Smooth muscle cell (in vitro differentiated cells): ENCODE data around the gene TMEFF2. TPM values are rescaled to one million over a fixed set of nuclear protein-coding genes. Genes with fewer than 3 reads are reported as not detected.

Source experiments
- DNase-seq: peaks from one replicate; lab custom pipeline; 2025; ENCODE audit not compliant: unreplicated experiment; lab: John Stamatoyannopoulos, UW
- H2AFZ ChIP-seq: fragments of 200-600 bp; sonication (generic); 2 replicates; pipeline ENCODE4 v1.6.0; 2016; ENCODE audit warnings: antibody characterized with exemption, low read depth, mild to moderate bottlenecking
- H3F3A ChIP-seq: fragments of 200-600 bp; sonication (generic); 2 replicates; pipeline ENCODE4 v1.6.0; 2017; ENCODE audit warnings: antibody characterized with exemption, low read depth
- H3K27ac ChIP-seq: fragments of 200-600 bp; sonication (generic); 2 replicates; pipeline ENCODE4 v1.5.1; 2016; ENCODE audit warnings: low read depth, mild to moderate bottlenecking
- H3K27me3 ChIP-seq: fragments of 200-600 bp; sonication (generic); 2 replicates; pipeline ENCODE4 v1.6.1; 2016; ENCODE audit warnings: low read depth, mild to moderate bottlenecking
- H3K36me3 ChIP-seq: fragments of 200-600 bp; sonication (generic); 2 replicates; pipeline ENCODE4 v1.5.1; 2016; ENCODE audit warnings: low read depth
- H3K4me1 ChIP-seq: fragments of 200-600 bp; sonication (generic); 2 replicates; pipeline ENCODE4 v1.5.1; 2016; ENCODE audit warnings: low read depth
- H3K4me2 ChIP-seq: fragments of 200-600 bp; sonication (generic); 2 replicates; pipeline ENCODE4 v1.6.0; 2016; ENCODE audit warnings: mild to moderate bottlenecking
- H3K4me3 ChIP-seq: fragments of 200-600 bp; sonication (generic); 2 replicates; pipeline ENCODE4 v1.5.1; 2016; ENCODE audit warnings: mild to moderate bottlenecking
- H3K79me2 ChIP-seq: fragments of 200-600 bp; sonication (generic); 2 replicates; pipeline ENCODE4 v1.6.0; 2016; ENCODE audit warnings: low read depth, mild to moderate bottlenecking
- H3K9ac ChIP-seq: fragments of 200-600 bp; sonication (generic); 2 replicates; pipeline ENCODE4 v1.6.0; 2016; ENCODE audit warnings: low read depth
- H3K9me3 ChIP-seq: fragments of 200-600 bp; sonication (generic); replicated peaks from 2 replicates; pipeline ENCODE4 v1.5.1; 2016; ENCODE audit warnings: low read depth
- H4K20me1 ChIP-seq: fragments of 200-600 bp; sonication (generic); 2 replicates; pipeline ENCODE4 v1.6.0; 2016; ENCODE audit warnings: low read depth
- WGBS: methylation state at CpG from one replicate; pipeline ENCODE4 v1.1.7; 2016; ENCODE audit warnings: low lambda C conversion rate; 5-methylcytosine and 5-hydroxymethylcytosine counted together
- polyA plus RNA-seq: library from polyadenylated mRNA; unstranded; fragments of >200 nt; fragmentation: Nextera tagmentation; extraction: Ambion mirVana; gene quantifications from 2 replicates; pipeline ENCODE4 v1.2.1, GENCODE V29; 2016
- total RNA-seq: library from RNA; depleted of rRNA; stranded (reverse); fragments of >200 nt; gene quantifications from 2 replicates; pipeline ENCODE4 v1.2.3, GENCODE V29; 2014
- TF ChIP-seq, protein P1 (sequence below): fragments of 200-600 bp; sonication (generic); IDR thresholded peaks from 2 replicates; pipeline ENCODE4 v1.5.1; 2017; ENCODE audit warnings: borderline replicate concordance, mild to moderate bottlenecking, antibody characterized with exemption; ENCODE audit not compliant: insufficient read depth, poor library complexity, severe bottlenecking

Gene TMEFF2
- total and polyA plus RNA-seq, 2 experiments from 2014 or later = not detected

DNA sequence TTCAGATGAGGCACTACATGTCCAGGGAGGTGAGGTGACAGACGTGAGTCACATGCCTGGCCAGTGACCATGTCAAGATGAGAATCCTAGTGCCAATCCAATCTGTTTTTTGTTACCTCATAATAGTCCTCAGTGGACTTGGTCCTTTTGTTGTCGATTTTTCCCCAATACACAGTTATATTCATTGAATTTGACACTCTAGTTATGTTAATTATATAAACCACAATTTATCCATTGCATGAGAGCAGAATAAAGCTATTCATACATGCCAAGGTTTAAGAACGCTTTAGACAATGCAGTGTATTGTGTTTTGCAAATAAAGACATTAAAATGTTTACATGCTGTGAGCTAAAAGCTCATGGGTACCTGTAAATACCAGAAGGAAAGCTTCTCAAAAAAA, 21.6 kb upstream of the TMEFF2 start:
- WGBS = 76% methylated on average over 3 of the region's 3 CpGs

DNA sequence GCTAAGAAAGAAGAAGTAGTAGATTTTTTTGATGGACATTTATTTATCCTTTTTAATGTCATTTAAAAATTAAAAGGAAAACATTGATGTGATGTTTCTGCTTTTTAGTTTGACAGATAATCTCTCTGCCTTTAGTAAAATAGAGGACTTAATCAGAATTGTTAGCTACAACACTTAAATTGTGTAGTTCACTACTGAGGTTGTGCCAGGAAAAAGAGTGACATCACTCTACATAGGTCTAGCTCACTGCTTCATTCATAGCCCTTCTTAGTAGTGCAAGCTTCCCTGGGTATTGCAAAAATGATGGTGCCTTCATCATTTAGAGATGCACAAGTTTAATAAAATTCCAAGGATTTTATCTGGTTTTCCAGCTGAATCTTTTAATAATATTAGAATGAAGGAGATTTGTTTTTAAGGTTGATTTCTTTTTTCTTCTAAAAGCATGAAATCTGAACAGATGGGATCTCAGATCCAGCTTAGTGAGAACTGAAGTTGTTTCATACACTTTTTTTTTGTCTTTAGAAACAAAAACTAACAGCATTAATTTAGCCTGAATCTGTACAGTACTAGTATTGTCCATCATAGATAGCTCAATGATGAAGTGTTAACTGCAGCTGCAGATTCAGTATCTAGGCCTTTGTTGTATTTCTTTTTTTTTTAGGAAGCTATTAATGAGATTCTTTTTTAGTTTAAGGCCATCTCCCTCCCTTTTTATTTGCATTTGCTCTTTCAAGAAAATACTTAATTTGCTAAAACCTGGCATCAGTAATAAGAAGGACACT, 20.6 kb upstream of the TMEFF2 start:
- H3K79me2 ChIP-seq = no peaks in the 10 kb centered on the region
- TF ChIP-seq, protein P1, sequence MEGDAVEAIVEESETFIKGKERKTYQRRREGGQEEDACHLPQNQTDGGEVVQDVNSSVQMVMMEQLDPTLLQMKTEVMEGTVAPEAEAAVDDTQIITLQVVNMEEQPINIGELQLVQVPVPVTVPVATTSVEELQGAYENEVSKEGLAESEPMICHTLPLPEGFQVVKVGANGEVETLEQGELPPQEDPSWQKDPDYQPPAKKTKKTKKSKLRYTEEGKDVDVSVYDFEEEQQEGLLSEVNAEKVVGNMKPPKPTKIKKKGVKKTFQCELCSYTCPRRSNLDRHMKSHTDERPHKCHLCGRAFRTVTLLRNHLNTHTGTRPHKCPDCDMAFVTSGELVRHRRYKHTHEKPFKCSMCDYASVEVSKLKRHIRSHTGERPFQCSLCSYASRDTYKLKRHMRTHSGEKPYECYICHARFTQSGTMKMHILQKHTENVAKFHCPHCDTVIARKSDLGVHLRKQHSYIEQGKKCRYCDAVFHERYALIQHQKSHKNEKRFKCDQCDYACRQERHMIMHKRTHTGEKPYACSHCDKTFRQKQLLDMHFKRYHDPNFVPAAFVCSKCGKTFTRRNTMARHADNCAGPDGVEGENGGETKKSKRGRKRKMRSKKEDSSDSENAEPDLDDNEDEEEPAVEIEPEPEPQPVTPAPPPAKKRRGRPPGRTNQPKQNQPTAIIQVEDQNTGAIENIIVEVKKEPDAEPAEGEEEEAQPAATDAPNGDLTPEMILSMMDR = no peak
- no peak for DNase-seq
- H3K4me3 ChIP-seq = no peak overlapping the region
- H3K9ac ChIP-seq = no peak overlapping the region
- H3K36me3 ChIP-seq = no peaks in the 10 kb centered on the region
- H3K4me1 ChIP-seq = no peaks in the 10 kb centered on the region
- H3K27ac ChIP-seq = no peak overlapping the region
- H4K20me1 ChIP-seq = no peaks in the 10 kb centered on the region
- H3K9me3 ChIP-seq = no peaks in the 10 kb centered on the region
- no peaks in the 10 kb centered on the region for H3K27me3 ChIP-seq
- no peak overlapping the region for H3K4me2 ChIP-seq
- no peak overlapping the region for H2AFZ ChIP-seq
- no peaks in the 10 kb centered on the region for H3F3A ChIP-seq

More for the DNA sequence above, 21.6 kb upstream of the TMEFF2 start:
- no peaks in the 10 kb centered on the region for H3K4me1 ChIP-seq
- H2AFZ ChIP-seq = no peak overlapping the region
- no peak overlapping the region for H3K4me2 ChIP-seq
- DNase-seq = no peak
- H3K79me2 ChIP-seq = no peaks in the 10 kb centered on the region
- H3F3A ChIP-seq = no peaks in the 10 kb centered on the region
- TF ChIP-seq, protein P1 = no peak
- no peaks in the 10 kb centered on the region for H3K36me3 ChIP-seq
- no peak overlapping the region for H3K4me3 ChIP-seq
- H3K9ac ChIP-seq = no peak overlapping the region
- H3K9me3 ChIP-seq = no peaks in the 10 kb centered on the region
- no peaks in the 10 kb centered on the region for H4K20me1 ChIP-seq
- H3K27me3 ChIP-seq = no peaks in the 10 kb centered on the region
- no peak overlapping the region for H3K27ac ChIP-seq

DNA sequence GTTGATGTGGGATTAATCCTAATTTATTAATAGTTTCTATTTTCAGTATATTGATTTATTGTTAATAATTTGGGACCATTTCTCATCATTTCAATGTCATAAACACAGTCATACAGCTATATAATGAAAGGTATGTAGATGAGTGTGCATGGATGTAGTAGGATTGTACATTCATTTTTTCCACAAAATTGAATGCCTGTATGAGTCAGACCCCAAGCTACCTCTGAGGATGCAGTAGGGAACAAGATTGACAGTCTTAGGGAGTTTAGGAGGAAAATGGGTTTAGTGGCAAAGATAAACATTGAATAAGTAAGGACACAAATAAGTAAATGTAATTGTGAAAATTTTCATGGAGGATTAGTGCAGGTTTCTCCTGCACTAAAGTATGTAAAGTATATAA, 14.1 kb upstream of the TMEFF2 start:
- Histone ChIP-seq H3F3A (no peaks in the 10 kb centered on the region), H3K9me3 (no peaks in the 10 kb centered on the region), H3K4me2 (no peak overlapping the region), H3K4me1 (no peaks in the 10 kb centered on the region), H4K20me1 (no peaks in the 10 kb centered on the region), H2AFZ (no peak overlapping the region), H3K4me3 (no peak overlapping the region), H3K79me2 (no peaks in the 10 kb centered on the region), H3K36me3 (no peaks in the 10 kb centered on the region), H3K9ac (no peak overlapping the region), H3K27me3 (peaks cover 3% of the 10 kb centered on the region), H3K27ac (no peak overlapping the region)
- TF ChIP-seq, protein P1 = no peak
- DNase-seq = no peak

DNA sequence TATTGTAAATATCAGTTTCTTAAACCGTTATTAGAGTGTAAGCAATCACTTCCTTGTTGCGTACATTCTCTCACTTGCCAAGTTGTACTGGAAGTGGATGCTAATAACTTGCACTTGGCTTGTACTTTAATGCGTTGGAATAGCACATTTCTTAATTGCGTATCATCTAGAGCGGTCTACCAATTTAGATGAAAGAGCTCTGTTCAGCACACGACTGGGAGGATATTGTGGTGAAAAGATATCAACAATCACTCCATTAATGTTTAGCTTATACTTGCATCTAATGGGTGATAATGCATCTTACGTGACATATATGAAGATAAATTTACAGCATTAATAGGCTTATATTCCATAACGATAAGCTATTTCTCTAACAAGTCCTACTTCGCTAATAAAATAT, 11.7 kb upstream of the TMEFF2 start:
- H3K27ac ChIP-seq = no peak overlapping the region
- H3K4me2 ChIP-seq = no peak overlapping the region
- H3K36me3 ChIP-seq = no peaks in the 10 kb centered on the region
- no peak for DNase-seq
- WGBS = 89% methylated on average over 9 of the region's 9 CpGs
- no peak overlapping the region for H3K4me3 ChIP-seq
- peaks cover 11% of the 10 kb centered on the region for H3K27me3 ChIP-seq
- H3K79me2 ChIP-seq = no peaks in the 10 kb centered on the region
- no peak overlapping the region for H2AFZ ChIP-seq
- H3K9me3 ChIP-seq = no peaks in the 10 kb centered on the region
- no peak overlapping the region for H3K9ac ChIP-seq
- H3K4me1 ChIP-seq = no peaks in the 10 kb centered on the region
- no peaks in the 10 kb centered on the region for H3F3A ChIP-seq
- TF ChIP-seq, protein P1 = no peak
- H4K20me1 ChIP-seq = no peaks in the 10 kb centered on the region
